Lower leg skin (tissue), 3 donors: ENCODE data around the gene NETO1.

Experiments
- POLR2A ChIP-seq, 2 donors: fragments of 450-650 bp; IDR thresholded peaks; one replicate each; pipeline ENCODE4 v1.6.1; 2016 to 2017; ENCODE audit warnings: antibody characterized with exemption in 2 of 2, mild to moderate bottlenecking in 1 of 2, moderate library complexity in 1 of 2
- TF ChIP-seq, protein P1 (sequence below), 3 donors: fragments of 450-650 bp; IDR thresholded peaks; one replicate each; pipeline ENCODE4 v1.5.1; 2016; ENCODE audit warnings: antibody characterized with exemption in 3 of 3, mild to moderate bottlenecking in 3 of 3, moderate library complexity in 2 of 3

DNA sequence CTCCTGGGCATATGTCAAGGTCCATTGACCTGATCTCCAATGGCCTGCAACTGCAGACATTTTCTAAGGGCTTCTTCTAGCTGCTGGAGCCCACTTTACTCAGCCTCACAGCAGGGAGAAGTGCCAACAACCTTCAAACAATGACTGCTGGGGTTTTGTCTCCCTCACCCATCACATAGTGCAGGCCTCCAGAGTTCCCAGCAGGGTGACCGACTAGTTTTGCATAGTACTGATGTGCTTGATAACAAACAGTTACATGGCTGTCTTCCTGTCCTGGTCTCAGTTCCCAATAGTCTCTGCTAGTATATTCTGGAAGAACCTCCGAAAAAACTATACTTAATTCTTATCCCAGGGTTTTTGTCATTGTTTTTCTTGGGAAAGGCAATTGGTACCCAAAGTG is 10.4 kb upstream of the NETO1 start:
- TF ChIP-seq, protein P1, sequence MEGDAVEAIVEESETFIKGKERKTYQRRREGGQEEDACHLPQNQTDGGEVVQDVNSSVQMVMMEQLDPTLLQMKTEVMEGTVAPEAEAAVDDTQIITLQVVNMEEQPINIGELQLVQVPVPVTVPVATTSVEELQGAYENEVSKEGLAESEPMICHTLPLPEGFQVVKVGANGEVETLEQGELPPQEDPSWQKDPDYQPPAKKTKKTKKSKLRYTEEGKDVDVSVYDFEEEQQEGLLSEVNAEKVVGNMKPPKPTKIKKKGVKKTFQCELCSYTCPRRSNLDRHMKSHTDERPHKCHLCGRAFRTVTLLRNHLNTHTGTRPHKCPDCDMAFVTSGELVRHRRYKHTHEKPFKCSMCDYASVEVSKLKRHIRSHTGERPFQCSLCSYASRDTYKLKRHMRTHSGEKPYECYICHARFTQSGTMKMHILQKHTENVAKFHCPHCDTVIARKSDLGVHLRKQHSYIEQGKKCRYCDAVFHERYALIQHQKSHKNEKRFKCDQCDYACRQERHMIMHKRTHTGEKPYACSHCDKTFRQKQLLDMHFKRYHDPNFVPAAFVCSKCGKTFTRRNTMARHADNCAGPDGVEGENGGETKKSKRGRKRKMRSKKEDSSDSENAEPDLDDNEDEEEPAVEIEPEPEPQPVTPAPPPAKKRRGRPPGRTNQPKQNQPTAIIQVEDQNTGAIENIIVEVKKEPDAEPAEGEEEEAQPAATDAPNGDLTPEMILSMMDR (IDR thresholded peaks at IDR 0.05) = no peak
- no peak for TF ChIP-seq POLR2A (IDR thresholded peaks at IDR 0.05)
